ENCODE results near the gene ARPIN. TPM values are rescaled to one million over a fixed set of nuclear protein-coding genes. Genes with fewer than 3 reads are reported as not detected.

Gene ARPIN
- total RNA-seq, 2 experiments from 2014 or later, result not detected

- Histone ChIP-seq H4K20me1 (ENCODE audit: insufficient read depth, low read length) (no peaks in the 10 kb centered on the region), H3K4me1 (ENCODE audit: insufficient read depth, low read length, poor library complexity, severe bottlenecking) (peaks cover 28% of the 10 kb centered on the region), H3K4me3 (ENCODE audit: low read depth, low read length, poor library complexity, severe bottlenecking) (peak within 1 kb of the TSS; percentile 88), H2AFZ (ENCODE audit: low read length) (peak within 1 kb of the TSS; percentile 82), H3K4me2 (ENCODE audit: low read length) (peak within 1 kb of the TSS; percentile 76), H3K79me2 (ENCODE audit: insufficient read depth, low read depth, low read length) (peaks cover 34% of the 10 kb centered on the region; the same call in 1 of the 2 replicates), H3K9me2 (ENCODE audit: insufficient read depth, low read length) (no peaks in the 10 kb centered on the region), H3K36me3 (ENCODE audit: insufficient read depth, low read length) (peaks cover 7% of the 10 kb centered on the region), H3K27ac (ENCODE audit: low read depth, low read length, poor library complexity, severe bottlenecking) (peak within 1 kb of the TSS; percentile 72), H3K9me3 (ENCODE audit: low read length) (no peaks in the 10 kb centered on the region)
- TF ChIP-seq EZH2phosphoT487 (IDR thresholded peaks at IDR 0.05; ENCODE audit: borderline replicate concordance, low read depth, low read length), result no peak
- no peak for TF ChIP-seq CTCF (conservative IDR thresholded peaks at IDR 0.05; ENCODE audit: low read length)
- intact Hi-C loops (cut with micrococcal nuclease; ENCODE audit: unreplicated experiment), result no loop called here
- POLR2A ChIA-PET, result interaction anchor here (0.6 to 1.2 kb wide), 5 partner anchors 19 to 270 kb away, joined by 3 to 4 read pairs (median 3); no protein-coding TSS in a partner anchor
- BruUV-seq (replicated peaks), result TSS peak; percentile 95
- peak; percentile 94 for DNase-seq (ENCODE audit: low spot score)
- CTCF ChIA-PET (ENCODE audit: unreplicated experiment), result interaction anchor here (0.7 kb wide), 1 partner anchor 194 kb away, joined by 4 read pairs; no protein-coding TSS in a partner anchor
These were observed 18.9 kb downstream of the ARPIN start, which contains the start of gene AP3S2 for GRCh38 chr15:89893696-89894447. TSS of gene AP3S2 (minus strand) at chr15:89893994. CDS start at chr15:89893949, 45 bp downstream.

GRCh38 chr15:89893027-89893426 is 19.7 kb downstream of the ARPIN start:
- Histone ChIP-seq H3K4me3 (ENCODE audit: low read depth, low read length, poor library complexity, severe bottlenecking) (peak overlapping the region; percentile 88), H3K4me2 (ENCODE audit: low read length) (peak overlapping the region; percentile 76), H3K9me3 (ENCODE audit: low read length) (no peaks in the 10 kb centered on the region), H3K79me2 (ENCODE audit: insufficient read depth, low read depth, low read length) (peaks cover 34% of the 10 kb centered on the region; the same call in 1 of the 2 replicates), H3K27ac (ENCODE audit: low read depth, low read length, poor library complexity, severe bottlenecking) (peak overlapping the region; percentile 72), H2AFZ (ENCODE audit: low read length) (peak overlapping the region; percentile 82; the same call in 1 of the 2 replicates), H3K4me1 (ENCODE audit: insufficient read depth, low read length, poor library complexity, severe bottlenecking) (peaks cover 28% of the 10 kb centered on the region), H4K20me1 (ENCODE audit: insufficient read depth, low read length) (no peaks in the 10 kb centered on the region), H3K36me3 (ENCODE audit: insufficient read depth, low read length) (peaks cover 16% of the 10 kb centered on the region), H3K9me2 (ENCODE audit: insufficient read depth, low read length) (no peaks in the 10 kb centered on the region)
- intact Hi-C loops (cut with micrococcal nuclease; ENCODE audit: unreplicated experiment), result no loop called here
- TF ChIP-seq CTCF (conservative IDR thresholded peaks at IDR 0.05; ENCODE audit: low read length) (no peak), EZH2phosphoT487 (IDR thresholded peaks at IDR 0.05; ENCODE audit: borderline replicate concordance, low read depth, low read length) (no peak)
- no TSS peak for BruUV-seq (replicated peaks)
- ChIA-PET POLR2A (interaction anchor here (0.6 kb wide), 1 partner anchor 140 kb away, joined by 3 read pairs; no protein-coding TSS in a partner anchor), CTCF (ENCODE audit: unreplicated experiment) (no interaction called here)
- DNase-seq (ENCODE audit: low spot score), result no peak

Measured in OCI-LY7 (cell line).